ENCODE measurements around the gene ADO. TPM values are rescaled to one million over a fixed set of nuclear protein-coding genes. Genes with fewer than 3 reads are reported as not detected.
A peak's percentile ranks its signal among the peaks of the same experiment; 100 is the strongest.

Gene ADO
- total and polyA plus RNA-seq, 2 donors (not counting 3 experiments of a cell fraction or from before 2014, with no cell fraction given) = 6.5 to 14.5 TPM

DNA sequence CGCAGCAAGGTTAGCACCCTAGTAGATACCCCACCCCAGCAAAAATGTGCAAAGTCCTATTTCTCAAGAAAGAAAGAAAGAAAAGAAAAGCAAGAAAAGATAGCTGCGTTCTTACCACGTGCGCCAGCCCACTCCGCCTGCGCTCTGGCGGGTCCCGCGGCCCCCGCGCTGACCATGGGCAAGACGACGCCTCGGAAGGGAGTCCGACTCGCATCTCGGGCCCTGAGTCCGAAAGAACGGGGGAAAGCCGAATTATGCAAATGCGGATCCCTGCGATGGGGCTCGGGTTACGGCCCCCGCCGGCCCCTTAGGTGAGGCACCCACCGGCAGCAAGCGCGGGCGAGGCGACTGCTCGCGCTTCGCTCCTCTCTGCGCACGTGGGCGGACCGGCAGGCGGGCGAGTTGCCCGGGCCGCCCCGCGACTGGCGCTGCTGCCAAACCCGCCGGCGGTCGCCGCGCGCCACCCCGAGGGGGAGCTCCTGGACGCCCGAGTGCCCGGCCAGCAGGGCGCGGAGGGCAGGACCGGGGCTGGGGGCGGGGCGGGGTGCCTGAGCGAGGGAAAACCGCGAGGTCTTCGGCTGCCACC, 14.0 kb downstream of the ADO start:
- Histone ChIP-seq H2AFZ (ENCODE audit: low read depth, low read length) (no peak overlapping the region), H3K9ac (replicated peaks; ENCODE audit: extremely low read depth, insufficient read depth, low read length) (no peak overlapping the region), H3K9me3 (replicated peaks; ENCODE audit: control insufficient read depth, insufficient read depth, low read length) (no peaks in the 10 kb centered on the region), H3K27ac (ENCODE audit: insufficient read depth, low read depth, low read length) (no peak overlapping the region), H4K20me1 (replicated peaks; ENCODE audit: control insufficient read depth, extremely low read depth, insufficient read depth, low read length) (no peaks in the 10 kb centered on the region), H3K4me3 (replicated peaks in 1 of 3; ENCODE audit: insufficient read depth in 1 of 3, low read depth in 1 of 3, low read length in 3 of 3) (no peak overlapping the region), H3K79me2 (ENCODE audit: control insufficient read depth, insufficient read depth, low read length) (no peaks in the 10 kb centered on the region), H3K4me2 (ENCODE audit: insufficient read depth, low read length) (peak overlapping the region; percentile 97), H3K27me3 (ENCODE audit: control insufficient read depth in 2 of 2, insufficient read depth in 2 of 2, low read length in 2 of 2) (peaks cover 51 to 64% of the 10 kb centered on the region in 2 experiments), H3K36me3 (ENCODE audit: control insufficient read depth in 2 of 2, extremely low read depth in 1 of 2, insufficient read depth in 2 of 2, low read length in 2 of 2) (no peaks in the 10 kb centered on the region), H3K4me1 (ENCODE audit: control insufficient read depth, extremely low read depth, insufficient read depth, low read length) (peaks cover 24% of the 10 kb centered on the region), H3K9me1 (replicated peaks; ENCODE audit: control insufficient read depth, extremely low read depth, insufficient read depth, low read length) (no peaks in the 10 kb centered on the region)
- POLR2A ChIA-PET = interaction anchor here (0.7 kb wide), 1 partner anchor 159 kb away, joined by 4 read pairs; no protein-coding TSS in a partner anchor
- dilution Hi-C loops (cut with MboI; ENCODE audit: extremely low pct_ligation_motif_present, low sequenced_read_pairs) = no loop called here
- CTCF ChIA-PET = interaction anchor here (0.7 to 9.9 kb wide), 40 partner anchors 10 to 1001 kb away, joined by 3 to 232 read pairs (median 4); partner anchors contain the start of gene ADO
- FAIRE-seq (no peak), DNase-seq (ENCODE audit: low read depth, low spot score) (peak; percentile 6)
- no peak for TF ChIP-seq FOS (IDR thresholded peaks at IDR 0.05; ENCODE audit: borderline replicate concordance, insufficient read depth, low read length)
- no peak for TF ChIP-seq JUN (IDR thresholded peaks at IDR 0.05; ENCODE audit: borderline replicate concordance, insufficient read depth, insufficient read length, low read depth)
- TF ChIP-seq, protein P1, sequence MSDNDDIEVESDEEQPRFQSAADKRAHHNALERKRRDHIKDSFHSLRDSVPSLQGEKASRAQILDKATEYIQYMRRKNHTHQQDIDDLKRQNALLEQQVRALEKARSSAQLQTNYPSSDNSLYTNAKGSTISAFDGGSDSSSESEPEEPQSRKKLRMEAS (IDR thresholded peaks at IDR 0.05; ENCODE audit: insufficient read depth, insufficient read length) = no peak
- TF ChIP-seq, protein P2, sequence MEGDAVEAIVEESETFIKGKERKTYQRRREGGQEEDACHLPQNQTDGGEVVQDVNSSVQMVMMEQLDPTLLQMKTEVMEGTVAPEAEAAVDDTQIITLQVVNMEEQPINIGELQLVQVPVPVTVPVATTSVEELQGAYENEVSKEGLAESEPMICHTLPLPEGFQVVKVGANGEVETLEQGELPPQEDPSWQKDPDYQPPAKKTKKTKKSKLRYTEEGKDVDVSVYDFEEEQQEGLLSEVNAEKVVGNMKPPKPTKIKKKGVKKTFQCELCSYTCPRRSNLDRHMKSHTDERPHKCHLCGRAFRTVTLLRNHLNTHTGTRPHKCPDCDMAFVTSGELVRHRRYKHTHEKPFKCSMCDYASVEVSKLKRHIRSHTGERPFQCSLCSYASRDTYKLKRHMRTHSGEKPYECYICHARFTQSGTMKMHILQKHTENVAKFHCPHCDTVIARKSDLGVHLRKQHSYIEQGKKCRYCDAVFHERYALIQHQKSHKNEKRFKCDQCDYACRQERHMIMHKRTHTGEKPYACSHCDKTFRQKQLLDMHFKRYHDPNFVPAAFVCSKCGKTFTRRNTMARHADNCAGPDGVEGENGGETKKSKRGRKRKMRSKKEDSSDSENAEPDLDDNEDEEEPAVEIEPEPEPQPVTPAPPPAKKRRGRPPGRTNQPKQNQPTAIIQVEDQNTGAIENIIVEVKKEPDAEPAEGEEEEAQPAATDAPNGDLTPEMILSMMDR (IDR thresholded peaks at IDR 0.05; ENCODE audit: extremely low read depth in 1 of 2, insufficient read depth in 1 of 2, low read depth in 1 of 2, low read length in 2 of 2) = no peak
- TF ChIP-seq MYC (IDR thresholded peaks at IDR 0.05; ENCODE audit: low read depth, low read length) = no peak
- TF ChIP-seq EZH2 (IDR thresholded peaks at IDR 0.05; ENCODE audit: borderline replicate concordance, low read depth, low read length, severe bottlenecking) = peak; percentile 87
- no peak for TF ChIP-seq POLR2A (IDR thresholded peaks at IDR 0.05; ENCODE audit: low read depth, low read length)
- TF ChIP-seq POLR2AphosphoS5 (IDR thresholded peaks at IDR 0.05; ENCODE audit: insufficient read depth, low read depth, low read length) = no peak
- TF ChIP-seq GATA2 (IDR thresholded peaks at IDR 0.05; ENCODE audit: insufficient read depth, insufficient read length, low read depth, low read length) = no peak
- intact Hi-C loops (cut with micrococcal nuclease) = loop anchor here (1.0 to 5.0 kb wide), 10 partner anchors 58 to 2001 kb away; partner anchors contain the start of genes RHOBTB1 and RTKN2
- no TSS peak for BruUV-seq (replicated peaks)
